CD4-positive, alpha-beta T cell treated with Interferon gamma for 1 hour (primary cell): ENCODE data around the gene NAT10.

Experiments
- DNase-seq: peaks from one replicate; pipeline ENCODE4 v3.0.0-alpha.2; 2020

The NAT10 gene

GRCh38 chr11:34150494-34151151, 45.2 kb downstream of the NAT10 start:
- no peak for DNase-seq

- no peak for DNase-seq
These were observed 45.7 kb downstream of the NAT10 start for GRCh38 chr11:34151166-34151565.

- DNase-seq = no peak
These were observed 46.8 kb downstream of the NAT10 start for GRCh38 chr11:34151916-34152845.

- peak; percentile 53 for DNase-seq
These were observed 48.8 kb downstream of the NAT10 start for GRCh38 chr11:34154059-34154875.

GRCh38 chr11:34155057-34155756, 49.8 kb downstream of the NAT10 start:
- no peak for DNase-seq

- no peak for DNase-seq
These were observed 50.3 kb downstream of the NAT10 start for GRCh38 chr11:34155757-34156062.

- no peak for DNase-seq
These were observed 51.7 kb downstream of the NAT10 start for GRCh38 chr11:34157163-34157562.

GRCh38 chr11:34158661-34159060, 53.2 kb downstream of the NAT10 start:
- DNase-seq = no peak

- no peak for DNase-seq
These were observed 54.8 kb downstream of the NAT10 start for GRCh38 chr11:34160049-34160721.

GRCh38 chr11:34160791-34161190, 55.4 kb downstream of the NAT10 start:
- no peak for DNase-seq

GRCh38 chr11:34161361-34161760, 55.9 kb downstream of the NAT10 start:
- DNase-seq = no peak

GRCh38 chr11:34161812-34162492, 56.5 kb downstream of the NAT10 start:
- no peak for DNase-seq

GRCh38 chr11:34162493-34162820, 57.0 kb downstream of the NAT10 start:
- DNase-seq = no peak

GRCh38 chr11:34162856-34163255, 57.4 kb downstream of the NAT10 start:
- no peak for DNase-seq

- no peak for DNase-seq
These were observed 59.7 kb downstream of the NAT10 start for GRCh38 chr11:34165121-34165520.

GRCh38 chr11:34165786-34166555, 60.5 kb downstream of the NAT10 start:
- DNase-seq = no peak

- DNase-seq = no peak
These were observed 61.6 kb downstream of the NAT10 start for GRCh38 chr11:34166806-34167740.

GRCh38 chr11:34167961-34168360, 62.5 kb downstream of the NAT10 start:
- DNase-seq = no peak

- DNase-seq = no peak
These were observed 63.4 kb downstream of the NAT10 start for GRCh38 chr11:34168642-34169420.
